Endodermal cell (in vitro differentiated cells): ENCODE measurements around the gene ZMIZ1. TPM values are rescaled to one million over a fixed set of nuclear protein-coding genes. Genes with fewer than 3 reads are reported as not detected.

Experiments
- DNase-seq: peaks from one replicate; pipeline ENCODE4 v3.0.0-alpha.2; 2017
- H3K27ac ChIP-seq: 2 replicates; pipeline ENCODE4 v1.5.1; 2013; ENCODE audit warnings: mild to moderate bottlenecking, low read depth, low read length, moderate library complexity
- H3K27me3 ChIP-seq: 2 replicates; pipeline ENCODE4 v1.6.1; 2013; ENCODE audit warnings: mild to moderate bottlenecking, low read length, moderate library complexity; ENCODE audit not compliant: insufficient read depth, control insufficient read depth, poor library complexity, severe bottlenecking
- H3K36me3 ChIP-seq: 2 replicates; pipeline ENCODE4 v1.7.0; 2013; ENCODE audit warnings: mild to moderate bottlenecking, low read length, moderate library complexity; ENCODE audit not compliant: control insufficient read depth, insufficient read depth
- H3K4me1 ChIP-seq: one replicate; pipeline ENCODE4 v1.7.0; 2013; ENCODE audit warnings: low read length; ENCODE audit not compliant: control insufficient read depth, insufficient read depth
- H3K4me3 ChIP-seq: 2 replicates; pipeline ENCODE4 v1.5.1; 2013; ENCODE audit warnings: mild to moderate bottlenecking, low read length, moderate library complexity
- H3K9ac ChIP-seq: 2 replicates; pipeline ENCODE4 v1.6.1; 2013; ENCODE audit warnings: mild to moderate bottlenecking, low read length, moderate library complexity; ENCODE audit not compliant: poor library complexity, severe bottlenecking; ENCODE audit errors: extremely low read depth
- H3K9me3 ChIP-seq: 2 replicates; pipeline ENCODE4 v1.6.1; 2013; ENCODE audit warnings: mild to moderate bottlenecking, low read length, moderate library complexity; ENCODE audit not compliant: control insufficient read depth
- H3K27ac Mint-ChIP-seq: 2 replicates; pipeline ENCODE4 v1.8.0; 2020; ENCODE audit warnings: mixed read lengths
- H3K27me3 Mint-ChIP-seq: 2 replicates; pipeline ENCODE4 v1.8.0; 2021; ENCODE audit warnings: mild to moderate bottlenecking, mixed read lengths; ENCODE audit not compliant: insufficient read depth
- H3K36me3 Mint-ChIP-seq: 2 replicates; pipeline ENCODE4 v1.8.0; 2020; ENCODE audit warnings: low read depth, mixed read lengths
- H3K4me1 Mint-ChIP-seq: 2 replicates; pipeline ENCODE4 v1.8.0; 2020; ENCODE audit warnings: mixed read lengths
- H3K4me3 Mint-ChIP-seq: 2 replicates; pipeline ENCODE4 v1.8.0; 2020; ENCODE audit warnings: mild to moderate bottlenecking, moderate library complexity, mixed read lengths
- H3K9me3 Mint-ChIP-seq: 2 replicates; pipeline ENCODE4 v1.8.0; 2020; ENCODE audit warnings: mild to moderate bottlenecking, mixed read lengths
- WGBS, 2 experiments: methylation state at CpG; one replicate each; pipeline versions ENCODE4 v1.1.5 to v1.1.7; 2013; ENCODE audit warnings: missing lambda C conversion rate in 2 of 2, mixed read lengths in 1 of 2; ENCODE audit not compliant: insufficient coverage in 1 of 2, insufficient read length in 1 of 2; 5-methylcytosine and 5-hydroxymethylcytosine counted together
- total RNA-seq, 2 donors: library from RNA; stranded (reverse); fragmentation: NEBNext Ultra II Directional in 1 of 2; extraction: Animal tissue kit (Norgen Biotek cat#: 25700) in 1 of 2; gene quantifications; 2 replicates in 1 of 2; 3 replicates in 1 of 2; pipeline ENCODE4 v1.2.1, GENCODE V29; 2021
- TF ChIP-seq, protein P1 (sequence below): fragments of 200-600 bp; sonication (generic); conservative IDR thresholded peaks from 2 replicates; pipeline ENCODE4 v1.5.0; 2021; ENCODE audit warnings: antibody characterized with exemption, mild to moderate bottlenecking

The ZMIZ1 gene
- total RNA-seq, 2 donors from 2014 or later = 65.3 to 67.5 TPM

DNA sequence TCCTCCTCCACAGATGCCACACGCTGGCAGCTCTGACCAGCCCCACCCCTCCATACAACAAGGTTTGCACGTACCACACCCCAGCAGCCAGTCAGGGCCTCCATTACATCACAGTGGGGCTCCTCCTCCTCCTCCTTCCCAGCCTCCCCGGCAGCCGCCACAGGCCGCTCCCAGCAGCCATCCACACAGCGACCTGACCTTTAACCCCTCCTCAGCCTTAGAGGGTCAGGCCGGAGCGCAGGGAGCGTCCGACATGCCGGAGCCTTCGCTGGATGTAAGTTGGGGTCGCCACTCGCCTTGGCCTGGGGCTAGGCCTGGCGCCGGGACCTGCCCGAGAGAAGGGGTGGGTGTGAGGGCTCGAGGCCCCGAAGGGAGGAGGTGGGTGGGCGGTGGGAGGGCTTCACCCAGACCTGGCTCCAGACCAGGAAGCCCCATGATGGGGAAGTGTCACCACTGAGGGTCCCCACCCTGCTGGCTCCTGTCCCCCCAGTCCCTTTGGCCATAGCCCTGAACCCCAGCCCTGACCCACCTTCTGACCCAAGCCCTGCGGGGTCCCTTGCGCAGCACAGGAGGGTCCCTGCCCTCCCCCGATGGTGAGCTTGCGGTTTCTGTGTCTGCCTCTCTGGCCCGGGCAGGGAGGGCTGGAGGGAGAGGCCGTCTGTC, 242.3 kb downstream of the ZMIZ1 start:
- Histone ChIP-seq H3K4me1 (no peaks in the 10 kb centered on the region), H3K36me3 (peaks cover 24% of the 10 kb centered on the region), H3K9ac (no peak overlapping the region), H3K27me3 (no peaks in the 10 kb centered on the region), H3K27ac (no peak overlapping the region), H3K4me3 (no peak overlapping the region), H3K9me3 (no peaks in the 10 kb centered on the region)
- Mint-ChIP-seq H3K36me3 (peaks cover 39% of the 10 kb centered on the region), H3K9me3 (no peaks in the 10 kb centered on the region), H3K4me1 (no peaks in the 10 kb centered on the region), H3K27ac (peak overlapping the region; percentile 65), H3K4me3 (no peak overlapping the region), H3K27me3 (no peaks in the 10 kb centered on the region)
- WGBS, 2 experiments = 91 to 96% methylated on average over 10 to 26 of the region's 26 CpGs
- no peak for DNase-seq
- TF ChIP-seq, protein P1, sequence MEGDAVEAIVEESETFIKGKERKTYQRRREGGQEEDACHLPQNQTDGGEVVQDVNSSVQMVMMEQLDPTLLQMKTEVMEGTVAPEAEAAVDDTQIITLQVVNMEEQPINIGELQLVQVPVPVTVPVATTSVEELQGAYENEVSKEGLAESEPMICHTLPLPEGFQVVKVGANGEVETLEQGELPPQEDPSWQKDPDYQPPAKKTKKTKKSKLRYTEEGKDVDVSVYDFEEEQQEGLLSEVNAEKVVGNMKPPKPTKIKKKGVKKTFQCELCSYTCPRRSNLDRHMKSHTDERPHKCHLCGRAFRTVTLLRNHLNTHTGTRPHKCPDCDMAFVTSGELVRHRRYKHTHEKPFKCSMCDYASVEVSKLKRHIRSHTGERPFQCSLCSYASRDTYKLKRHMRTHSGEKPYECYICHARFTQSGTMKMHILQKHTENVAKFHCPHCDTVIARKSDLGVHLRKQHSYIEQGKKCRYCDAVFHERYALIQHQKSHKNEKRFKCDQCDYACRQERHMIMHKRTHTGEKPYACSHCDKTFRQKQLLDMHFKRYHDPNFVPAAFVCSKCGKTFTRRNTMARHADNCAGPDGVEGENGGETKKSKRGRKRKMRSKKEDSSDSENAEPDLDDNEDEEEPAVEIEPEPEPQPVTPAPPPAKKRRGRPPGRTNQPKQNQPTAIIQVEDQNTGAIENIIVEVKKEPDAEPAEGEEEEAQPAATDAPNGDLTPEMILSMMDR = no peak

DNA sequence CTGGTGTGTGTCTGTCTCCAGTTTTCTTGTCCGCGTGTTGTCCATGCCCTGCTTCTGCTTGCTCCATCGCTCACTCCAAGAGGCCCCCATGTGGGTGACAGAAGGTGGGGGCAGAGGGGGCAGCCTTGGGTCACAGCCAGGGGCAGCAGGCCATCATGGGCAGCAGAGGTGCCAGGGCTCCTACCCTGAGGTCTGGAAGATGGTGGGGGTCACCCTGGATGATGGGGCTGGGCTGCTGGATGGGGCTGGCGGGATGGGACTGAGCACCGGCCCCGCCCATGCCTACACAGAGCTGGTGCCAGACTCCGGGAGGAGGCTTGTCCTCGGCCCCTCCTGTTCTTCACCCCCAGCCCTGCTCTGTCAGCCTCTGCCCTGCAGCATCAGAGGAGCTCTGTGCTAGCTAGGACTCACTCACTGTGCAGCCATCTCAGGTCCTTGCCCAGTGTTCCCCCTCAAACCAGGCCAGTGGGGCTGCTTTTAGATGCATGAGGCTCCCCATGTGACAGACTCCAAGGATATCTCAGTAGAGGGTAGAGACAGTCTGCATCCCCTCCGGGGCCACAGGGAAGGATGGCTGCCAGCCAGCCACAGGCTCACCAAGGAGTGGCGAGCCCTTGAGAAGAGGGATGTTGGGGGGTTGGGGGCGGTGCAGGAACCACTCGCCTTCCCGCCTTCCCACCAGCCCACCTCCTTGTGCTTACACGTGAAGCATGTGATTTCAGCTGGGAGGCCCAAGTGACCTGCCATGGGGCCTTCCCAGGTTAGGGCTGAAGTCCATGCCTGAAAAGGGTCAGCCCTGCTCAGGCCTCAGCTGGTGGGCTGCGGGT, 243.0 kb downstream of the ZMIZ1 start:
- H3K27me3 Mint-ChIP-seq = no peaks in the 10 kb centered on the region
- H3K9ac ChIP-seq = no peak overlapping the region

DNA sequence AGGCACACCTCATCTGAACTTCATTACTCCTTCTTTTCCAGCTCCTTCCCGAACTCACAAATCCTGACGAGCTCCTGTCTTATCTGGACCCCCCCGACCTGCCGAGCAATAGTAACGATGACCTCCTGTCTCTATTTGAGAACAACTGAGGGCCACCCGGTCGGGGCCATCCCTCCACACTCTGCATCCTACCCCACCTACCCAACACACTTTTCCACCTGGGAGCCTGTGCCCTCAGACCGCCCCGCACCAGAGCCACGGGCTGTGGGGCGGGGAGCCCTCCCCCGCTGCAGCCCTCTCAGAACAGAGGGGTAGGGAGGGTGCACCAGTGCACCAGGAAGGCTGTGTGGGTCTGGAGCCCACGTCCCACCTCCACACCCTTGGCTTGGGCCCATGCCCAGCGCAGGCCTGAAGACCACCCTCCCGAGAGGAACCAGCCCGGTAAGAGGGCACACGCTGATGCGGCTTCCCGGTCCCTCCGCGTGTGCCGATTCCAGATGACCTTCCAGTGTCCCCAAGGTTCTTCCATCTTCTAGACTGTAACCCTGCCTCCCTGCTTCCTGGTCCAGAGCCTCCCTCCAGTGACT, 243.9 kb downstream of the ZMIZ1 start:
- Mint-ChIP-seq H3K36me3 (peaks cover 32% of the 10 kb centered on the region), H3K9me3 (no peaks in the 10 kb centered on the region), H3K4me1 (peaks cover 11% of the 10 kb centered on the region), H3K27me3 (no peaks in the 10 kb centered on the region), H3K4me3 (no peak overlapping the region), H3K27ac (no peak overlapping the region)
- DNase-seq = no peak
- H3K27me3 ChIP-seq = no peaks in the 10 kb centered on the region
- H3K9ac ChIP-seq = no peak overlapping the region
- H3K9me3 ChIP-seq = no peaks in the 10 kb centered on the region
- TF ChIP-seq, protein P1 = no peak
- peaks cover 11% of the 10 kb centered on the region for H3K36me3 ChIP-seq
- no peak overlapping the region for H3K4me3 ChIP-seq
- H3K27ac ChIP-seq = no peak overlapping the region
- 95 to 98% methylated on average over 8 to 22 of the region's 22 CpGs for WGBS, 2 experiments
- no peaks in the 10 kb centered on the region for H3K4me1 ChIP-seq

More for the DNA sequence above, 243.0 kb downstream of the ZMIZ1 start:
- H3K27ac ChIP-seq = no peak overlapping the region
- H3K4me3 Mint-ChIP-seq = no peak overlapping the region
- H3K36me3 Mint-ChIP-seq = peaks cover 35% of the 10 kb centered on the region
- no peaks in the 10 kb centered on the region for H3K4me1 ChIP-seq
- no peaks in the 10 kb centered on the region for H3K9me3 Mint-ChIP-seq
- H3K4me3 ChIP-seq = no peak overlapping the region
- no peaks in the 10 kb centered on the region for H3K27me3 ChIP-seq
- peaks cover 20% of the 10 kb centered on the region for H3K36me3 ChIP-seq
- WGBS, 2 experiments = 88 to 94% methylated on average over 5 to 15 of the region's 15 CpGs
- DNase-seq = no peak
- H3K27ac Mint-ChIP-seq = peak overlapping the region; percentile 61
- no peaks in the 10 kb centered on the region for H3K9me3 ChIP-seq
- H3K4me1 Mint-ChIP-seq = peaks cover 2% of the 10 kb centered on the region
- TF ChIP-seq, protein P1 = no peak
